Stimulated activated CD4-positive, alpha-beta T cell treated with anti-CD3 and anti-CD28 coated beads, TNF-alpha, amount 100 ng/mL, for 4 hours (primary cell): ENCODE measurements around the gene C1orf174.

Experiments used
- DNase-seq, 3 experiments: peaks; one replicate each; pipeline ENCODE4 v3.0.0-alpha.2; 2020; ENCODE audit warnings: low read depth in 3 of 3

Gene C1orf174

GRCh38 chr1:3895279-3895950 lies 4.7 kb downstream of the C1orf174 start:
- DNase-seq = no peak

- no peak for DNase-seq
Measured at GRCh38 chr1:3894626-3895278, 5.3 kb downstream of the C1orf174 start.

DNA sequence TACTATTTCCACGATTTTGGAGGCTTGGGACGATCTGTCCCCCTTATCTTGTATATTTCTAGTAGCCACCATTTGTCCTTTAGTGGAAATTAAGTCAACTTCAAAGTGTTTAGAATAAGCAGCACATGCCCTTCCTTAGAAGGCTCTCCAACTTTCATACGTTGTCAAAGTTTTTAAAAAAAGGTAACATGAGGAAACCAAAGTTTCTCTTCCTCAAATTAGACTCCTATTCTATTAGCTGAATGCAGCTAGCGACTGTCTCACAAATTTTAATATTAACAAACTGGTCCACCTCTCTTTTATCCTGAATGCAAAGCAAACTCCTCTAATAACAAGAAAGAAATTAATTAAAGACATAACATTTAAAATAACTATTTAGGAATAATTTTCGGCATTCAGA lies 6.9 kb downstream of the C1orf174 start:
- DNase-seq = no peak

DNA sequence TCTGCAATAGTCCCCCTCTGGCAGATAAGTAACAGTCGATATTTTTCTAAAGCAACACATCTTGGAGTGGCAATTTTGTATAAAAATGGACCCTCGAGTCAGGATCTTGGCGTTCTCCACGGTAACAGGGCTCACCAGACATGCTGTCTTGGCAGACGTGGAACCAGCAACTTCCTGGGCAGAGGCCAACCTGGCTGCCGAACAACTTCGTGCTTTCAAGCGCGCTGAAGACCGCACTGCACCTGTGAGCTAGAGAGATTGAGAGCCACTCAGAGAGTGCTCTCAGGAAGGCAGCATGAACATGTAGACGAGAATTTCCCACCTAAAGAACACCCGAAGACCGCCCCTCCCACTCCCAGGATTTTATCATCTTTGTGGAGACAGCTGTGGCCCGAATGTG lies 7.3 kb downstream of the C1orf174 start:
- DNase-seq = no peak

DNA sequence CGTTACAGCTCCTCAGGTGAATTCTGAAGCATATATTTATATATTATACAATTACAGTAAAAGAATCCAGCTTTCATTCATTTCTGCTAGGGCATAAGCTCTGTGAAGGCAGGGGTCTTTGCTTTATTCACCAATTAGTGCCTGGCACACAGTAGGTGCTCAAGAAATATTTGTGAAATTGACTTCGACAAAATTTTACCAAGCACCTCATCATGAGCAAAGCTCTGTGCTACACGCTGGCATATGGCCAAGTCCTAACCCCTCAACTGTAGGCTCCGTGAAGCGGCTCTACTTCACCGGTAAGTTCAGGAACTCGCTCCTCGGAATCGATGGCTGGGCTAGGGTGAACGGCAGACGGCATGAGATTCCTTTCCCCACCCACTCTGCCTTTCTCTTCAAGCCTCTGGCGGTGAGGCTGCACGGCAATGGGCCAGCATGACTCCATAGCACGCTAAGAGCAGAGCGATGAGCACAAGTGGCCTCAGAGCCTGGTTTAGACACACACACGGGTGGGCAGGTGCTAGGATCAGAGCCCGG lies 8.7 kb downstream of the C1orf174 start:
- no peak for DNase-seq

GRCh38 chr1:3890389-3891328 lies 9.4 kb downstream of the C1orf174 start:
- DNase-seq = no peak

GRCh38 chr1:3889936-3890335 lies 10.1 kb downstream of the C1orf174 start:
- no peak for DNase-seq

GRCh38 chr1:3888301-3888700 lies 11.8 kb downstream of the C1orf174 start:
- DNase-seq = no peak

- no peak for DNase-seq
Measured at GRCh38 chr1:3886691-3887090, 13.4 kb downstream of the C1orf174 start.

DNA sequence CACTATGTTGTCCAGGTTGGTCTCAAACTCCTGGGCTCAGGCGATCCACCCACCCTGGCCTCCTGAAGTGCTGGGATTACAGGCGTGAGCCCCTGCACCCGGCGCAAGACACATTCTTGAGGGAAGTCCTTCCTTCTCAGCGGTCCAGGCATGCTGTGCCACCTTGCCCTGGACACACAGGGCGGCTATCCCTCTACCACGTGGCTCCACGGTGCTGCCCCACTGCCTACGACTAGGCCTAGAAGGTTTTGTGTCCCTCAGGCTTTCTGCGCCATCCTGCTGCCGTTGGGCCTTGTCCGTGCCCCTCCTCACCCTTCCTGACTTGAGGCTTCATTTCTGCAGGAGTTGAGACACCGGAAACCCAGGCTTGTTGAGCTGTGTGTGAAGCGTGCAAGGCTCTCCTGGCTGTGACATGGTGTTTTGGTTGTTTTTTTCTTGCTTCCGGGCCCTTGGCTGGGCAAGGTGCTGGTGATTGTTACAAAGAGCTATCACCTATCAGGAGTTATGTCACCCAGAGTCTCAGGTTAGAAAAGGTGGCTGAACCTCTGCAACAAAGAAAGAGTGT lies 13.9 kb downstream of the C1orf174 start:
- DNase-seq = no peak

DNA sequence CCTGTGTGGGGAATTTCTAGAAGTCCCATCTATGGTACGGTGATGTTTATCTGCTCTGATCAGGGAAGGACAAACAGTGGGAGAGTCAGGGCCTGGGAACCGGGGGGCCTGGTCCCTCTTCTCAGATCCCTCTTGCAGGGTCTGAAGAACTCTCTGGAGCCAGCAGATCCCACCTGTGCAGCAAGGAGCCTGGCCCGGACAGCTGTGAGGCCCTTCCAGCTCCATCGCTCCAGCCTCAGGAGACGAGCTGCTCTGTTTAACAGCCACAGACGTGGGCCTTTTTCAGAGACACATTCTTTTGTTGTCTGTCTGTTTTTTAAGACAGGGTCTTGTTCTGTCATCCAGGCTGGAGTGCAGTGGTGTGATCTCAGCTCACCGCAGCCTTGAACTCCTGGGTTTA lies 14.5 kb downstream of the C1orf174 start:
- no peak for DNase-seq

DNA sequence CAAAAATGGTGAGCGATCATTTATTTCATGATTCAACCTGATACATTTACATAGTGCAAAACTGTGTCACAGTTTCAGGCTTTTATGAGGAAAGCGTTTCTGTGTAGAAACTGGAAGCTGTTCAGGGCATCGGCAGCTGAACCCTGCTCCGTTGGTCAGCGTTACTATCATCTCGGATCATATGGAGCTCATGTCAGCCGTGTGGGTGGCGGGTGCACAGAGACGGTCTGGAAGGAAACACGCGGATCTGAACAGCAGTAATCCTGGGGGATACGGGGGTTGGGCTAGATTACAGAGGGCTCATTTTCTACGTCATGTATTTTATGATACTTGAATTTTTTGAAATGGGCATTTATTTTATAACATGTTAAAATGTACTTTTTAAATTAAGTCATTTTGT lies 15.1 kb downstream of the C1orf174 start:
- DNase-seq = no peak

DNA sequence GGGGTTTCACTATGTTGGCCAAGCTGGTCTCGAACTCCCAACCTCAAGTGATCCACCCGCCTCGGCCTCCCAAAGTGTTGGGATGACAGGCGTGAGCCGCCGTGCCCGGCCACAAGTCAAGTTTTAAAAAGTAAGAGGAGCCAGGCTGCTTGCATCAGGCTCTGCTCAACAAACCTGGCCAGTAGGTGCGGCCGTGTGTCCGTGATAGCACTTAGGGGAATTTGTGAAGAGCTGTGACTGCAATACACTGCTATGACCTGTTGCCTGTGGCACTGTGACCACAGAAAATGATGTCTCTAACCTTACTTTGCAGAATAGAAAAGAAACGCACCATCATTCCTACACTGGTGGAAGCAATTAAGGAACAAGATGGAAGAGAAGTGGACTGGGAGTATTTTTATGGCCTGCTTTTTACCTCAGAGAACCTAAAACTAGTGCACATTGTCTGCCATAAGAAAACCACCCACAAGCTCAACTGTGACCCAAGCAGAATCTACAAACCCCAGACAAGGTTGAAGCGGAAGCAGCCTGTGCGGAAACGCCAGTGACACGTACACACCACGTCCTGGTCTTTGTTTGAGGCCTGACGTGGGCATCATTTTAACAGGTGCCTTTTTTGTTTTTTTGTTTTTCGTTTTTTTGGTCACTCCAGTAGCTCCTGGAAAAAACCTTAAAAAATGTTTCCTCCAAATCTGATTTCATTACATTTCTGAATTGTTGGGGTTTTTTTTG lies 16.7 kb downstream of the C1orf174 start:
- no peak for DNase-seq

- no peak for DNase-seq
Measured at GRCh38 chr1:3881193-3881480, 18.9 kb downstream of the C1orf174 start.

- no peak for DNase-seq
Measured at GRCh38 chr1:3880429-3881192, 19.5 kb downstream of the C1orf174 start.

- DNase-seq = no peak
Measured at GRCh38 chr1:3879787-3880428, 20.2 kb downstream of the C1orf174 start.

GRCh38 chr1:3879099-3879498 lies 21.0 kb downstream of the C1orf174 start:
- no peak for DNase-seq

- DNase-seq = no peak
Measured at GRCh38 chr1:3876716-3877115, 23.4 kb downstream of the C1orf174 start.

- no peak for DNase-seq
Measured at GRCh38 chr1:3874736-3875135, 25.3 kb downstream of the C1orf174 start.

GRCh38 chr1:3872546-3872945 lies 27.5 kb downstream of the C1orf174 start:
- DNase-seq = no peak
